GM10266 (cell line): ENCODE data around the gene PAM.

Experiments
- DNase-seq: peaks from one replicate; pipeline ENCODE4 v3.0.0; 2012; ENCODE audit errors: extremely low spot score
- TF ChIP-seq, protein P1 (sequence below): IDR thresholded peaks from 2 replicates; pipeline ENCODE4 v1.5.1; 2012; ENCODE audit warnings: mild to moderate bottlenecking, low read depth; ENCODE audit not compliant: control insufficient read depth, insufficient read depth; ENCODE audit errors: missing control alignments

Gene PAM

DNA sequence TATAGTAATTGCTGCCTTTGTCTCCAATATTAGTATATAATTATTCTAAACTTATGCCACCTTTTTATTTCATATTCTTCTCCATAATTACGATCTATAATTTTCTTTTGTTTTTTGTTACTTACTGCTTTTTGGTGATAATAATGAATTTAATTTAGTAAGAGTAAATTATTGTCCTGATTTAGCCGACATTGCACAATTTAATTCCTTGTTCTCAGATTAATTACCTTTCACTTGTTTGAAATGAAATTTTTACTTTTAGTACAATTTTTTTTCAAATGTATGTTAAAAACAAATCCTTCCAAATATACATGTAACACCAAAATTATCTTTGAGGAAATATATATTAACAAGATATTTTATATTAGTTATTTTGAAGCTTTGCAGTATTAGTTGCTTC, 201.5 kb downstream of the PAM start:
- no peak for DNase-seq

DNA sequence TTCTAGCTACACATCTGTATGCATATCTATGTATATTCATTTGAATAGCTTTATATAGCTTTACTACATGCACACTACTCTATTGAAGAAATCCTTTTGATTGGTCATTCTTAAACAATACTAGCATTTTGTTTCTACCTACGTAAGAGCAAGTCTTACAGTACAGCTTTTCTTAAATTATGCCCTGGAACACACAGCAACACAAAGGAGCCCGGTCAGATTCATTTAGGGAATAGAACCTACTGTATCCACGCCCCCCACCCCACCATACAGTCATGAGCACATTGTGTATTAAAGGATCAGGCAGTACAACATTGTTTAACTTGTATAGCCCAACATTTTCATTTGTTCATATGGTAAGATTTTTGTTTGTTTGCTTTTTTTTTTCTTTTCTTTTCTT, 202.0 kb downstream of the PAM start:
- no peak for DNase-seq
- TF ChIP-seq, protein P1, sequence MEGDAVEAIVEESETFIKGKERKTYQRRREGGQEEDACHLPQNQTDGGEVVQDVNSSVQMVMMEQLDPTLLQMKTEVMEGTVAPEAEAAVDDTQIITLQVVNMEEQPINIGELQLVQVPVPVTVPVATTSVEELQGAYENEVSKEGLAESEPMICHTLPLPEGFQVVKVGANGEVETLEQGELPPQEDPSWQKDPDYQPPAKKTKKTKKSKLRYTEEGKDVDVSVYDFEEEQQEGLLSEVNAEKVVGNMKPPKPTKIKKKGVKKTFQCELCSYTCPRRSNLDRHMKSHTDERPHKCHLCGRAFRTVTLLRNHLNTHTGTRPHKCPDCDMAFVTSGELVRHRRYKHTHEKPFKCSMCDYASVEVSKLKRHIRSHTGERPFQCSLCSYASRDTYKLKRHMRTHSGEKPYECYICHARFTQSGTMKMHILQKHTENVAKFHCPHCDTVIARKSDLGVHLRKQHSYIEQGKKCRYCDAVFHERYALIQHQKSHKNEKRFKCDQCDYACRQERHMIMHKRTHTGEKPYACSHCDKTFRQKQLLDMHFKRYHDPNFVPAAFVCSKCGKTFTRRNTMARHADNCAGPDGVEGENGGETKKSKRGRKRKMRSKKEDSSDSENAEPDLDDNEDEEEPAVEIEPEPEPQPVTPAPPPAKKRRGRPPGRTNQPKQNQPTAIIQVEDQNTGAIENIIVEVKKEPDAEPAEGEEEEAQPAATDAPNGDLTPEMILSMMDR: no peak

More for the DNA sequence above, 201.5 kb downstream of the PAM start:
- TF ChIP-seq, protein P1: no peak

DNA sequence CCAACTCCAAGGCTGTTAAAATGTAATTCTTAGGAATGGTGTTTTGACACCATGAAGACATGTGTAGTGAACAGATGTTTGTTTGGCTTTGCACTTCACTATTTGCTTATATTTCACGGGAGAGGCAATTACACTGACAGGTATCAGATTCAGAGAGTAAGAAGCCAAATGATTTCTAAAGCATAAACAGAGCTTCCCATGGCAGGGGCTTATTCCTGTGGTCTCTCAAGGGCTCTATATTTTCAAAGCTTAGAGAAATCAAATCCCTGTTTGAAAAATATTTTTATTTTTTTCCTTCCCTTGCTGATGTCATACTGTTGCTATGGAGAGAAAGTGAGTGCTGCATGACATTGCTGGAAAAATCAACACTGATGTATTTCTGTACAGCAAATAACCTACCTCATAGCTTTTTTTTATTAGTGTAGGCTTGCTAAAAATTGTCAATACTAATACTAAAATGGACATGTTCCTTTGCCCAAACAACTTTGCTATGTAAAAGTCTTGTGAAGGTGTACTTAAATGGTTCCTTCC, 203.4 kb downstream of the PAM start:
- TF ChIP-seq, protein P1: no peak
- no peak for DNase-seq

DNA sequence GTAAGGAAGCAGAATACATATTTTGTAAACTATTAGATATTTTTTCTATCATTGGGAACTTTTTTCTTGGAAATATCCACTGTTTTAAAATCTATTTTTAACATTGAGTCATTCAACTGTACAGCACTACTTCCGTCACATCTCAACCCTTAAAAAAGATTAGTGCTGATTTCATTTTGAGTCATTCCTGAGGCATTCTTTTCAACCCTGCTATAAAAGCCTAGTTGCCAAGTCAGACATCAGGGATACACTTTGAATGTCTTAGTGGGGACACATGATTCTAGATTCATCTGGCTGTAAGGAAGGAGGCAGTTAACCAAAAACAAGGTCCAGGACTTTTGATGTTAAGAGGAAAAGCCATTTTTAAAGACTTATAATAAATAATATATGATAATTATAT, 203.9 kb downstream of the PAM start:
- TF ChIP-seq, protein P1: no peak
- no peak for DNase-seq

DNA sequence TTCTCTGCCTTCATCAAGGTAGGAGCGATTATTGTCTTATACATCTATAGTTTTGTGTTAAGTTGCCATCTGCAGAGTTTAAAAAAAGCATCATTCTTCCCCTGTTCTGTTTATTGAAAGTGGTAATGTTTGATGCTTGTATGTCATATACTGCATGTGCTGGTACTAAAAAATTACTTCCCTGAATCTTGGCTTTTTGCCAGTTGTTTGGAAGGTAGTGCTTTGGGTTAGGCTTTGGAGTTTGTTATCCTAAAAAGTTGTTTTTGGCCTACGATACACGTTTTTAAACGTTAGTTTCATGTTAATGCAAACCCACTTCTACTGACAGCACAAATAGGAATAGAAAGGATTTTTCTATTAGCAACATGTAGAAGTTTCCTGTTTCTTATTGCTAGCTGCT, 206.6 kb downstream of the PAM start:
- TF ChIP-seq, protein P1: no peak
- DNase-seq: no peak

DNA sequence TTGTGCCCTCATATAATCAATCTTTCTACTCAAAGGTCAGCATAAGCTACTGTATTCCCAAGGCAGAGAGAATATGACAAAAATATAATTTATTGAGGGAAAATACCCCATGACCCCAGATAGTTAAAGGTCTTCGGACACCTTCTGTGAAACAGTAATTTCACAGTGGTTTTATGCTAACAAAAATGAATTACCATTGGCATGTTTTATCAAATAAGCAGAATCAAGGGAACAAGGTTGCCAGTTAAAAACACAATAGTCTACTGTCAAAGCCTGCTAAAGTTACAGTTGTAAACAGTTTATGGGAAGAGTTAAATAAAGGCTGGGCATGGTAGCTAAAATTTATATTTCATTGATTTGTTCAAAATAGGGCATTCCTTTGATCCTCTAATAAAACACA, 210.5 kb downstream of the PAM start:
- DNase-seq: no peak
- TF ChIP-seq, protein P1: no peak

DNA sequence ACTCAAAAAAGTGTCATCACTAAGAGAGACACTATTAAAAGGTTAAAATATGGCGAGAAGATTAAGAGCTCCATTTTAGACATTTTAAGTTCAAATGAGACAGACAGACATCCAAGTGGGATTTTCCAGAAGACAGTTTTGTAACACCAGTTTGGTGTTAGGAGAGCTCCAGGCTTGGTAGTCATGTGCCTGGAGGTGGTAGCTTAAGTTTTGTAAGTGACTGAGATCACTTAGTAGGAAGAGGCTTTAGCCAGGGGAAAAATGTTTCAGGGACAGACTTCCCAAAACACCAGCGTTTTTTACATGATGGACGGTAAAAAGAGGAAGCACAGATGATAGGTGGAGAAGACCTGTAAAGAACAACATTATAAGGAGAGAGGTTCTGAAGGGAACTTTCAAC, 214.5 kb downstream of the PAM start:
- TF ChIP-seq, protein P1: no peak
- DNase-seq: no peak
